Measurements from ENCODE around the gene STK4.

The STK4 gene

GRCh38 chr20:44962483-44962882, 3.8 kb upstream of the STK4 start:
- no peak overlapping the region for H3K4me3 ChIP-seq (ENCODE audit: low read depth, low read length)
- no peak for DNase-seq (ENCODE audit: low read depth)
- TF ChIP-seq, protein P1, sequence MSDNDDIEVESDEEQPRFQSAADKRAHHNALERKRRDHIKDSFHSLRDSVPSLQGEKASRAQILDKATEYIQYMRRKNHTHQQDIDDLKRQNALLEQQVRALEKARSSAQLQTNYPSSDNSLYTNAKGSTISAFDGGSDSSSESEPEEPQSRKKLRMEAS (IDR thresholded peaks at IDR 0.05; ENCODE audit: low read depth, low read length): no peak
- TF ChIP-seq POLR2A (IDR thresholded peaks at IDR 0.05; ENCODE audit: extremely low read depth, insufficient read length): no peak
- TF ChIP-seq CTCF (IDR thresholded peaks at IDR 0.05; ENCODE audit: low read depth, low read length): no peak

GRCh38 chr20:44963325-44964215, 2.7 kb upstream of the STK4 start:
- no peak for DNase-seq (ENCODE audit: low read depth)
- TF ChIP-seq MYC (IDR thresholded peaks at IDR 0.05; ENCODE audit: low read depth, low read length): no peak
- TF ChIP-seq, protein P1 (IDR thresholded peaks at IDR 0.05; ENCODE audit: low read depth, low read length): no peak
- no peak for TF ChIP-seq POLR2A (IDR thresholded peaks at IDR 0.05; ENCODE audit: extremely low read depth, insufficient read length)
- no peak for TF ChIP-seq CTCF (IDR thresholded peaks at IDR 0.05; ENCODE audit: low read depth, low read length)
- no peak overlapping the region for H3K4me3 ChIP-seq (ENCODE audit: low read depth, low read length)

DNA sequence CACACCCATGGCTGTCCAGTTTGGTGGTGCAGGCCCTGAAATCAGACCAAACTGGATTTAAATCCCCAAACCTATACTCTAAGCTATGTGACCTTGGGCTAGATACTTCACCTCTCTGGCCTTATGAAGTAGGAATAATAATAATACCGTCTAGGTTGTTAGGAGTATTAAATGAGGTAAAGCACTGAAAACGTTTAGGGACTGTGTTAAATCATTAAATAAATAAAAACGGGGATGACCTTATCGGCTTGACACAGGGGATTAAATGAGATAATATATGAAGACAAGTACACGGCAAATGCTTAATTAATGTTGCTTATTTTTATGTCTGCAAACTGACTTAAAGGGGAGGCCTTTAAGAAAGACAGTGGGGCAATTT, 672 bp upstream of the STK4 start:
- no peak for TF ChIP-seq CTCF (IDR thresholded peaks at IDR 0.05; ENCODE audit: low read depth, low read length)
- TF ChIP-seq MYC (IDR thresholded peaks at IDR 0.05; ENCODE audit: low read depth, low read length): no peak
- no peak for TF ChIP-seq POLR2A (IDR thresholded peaks at IDR 0.05; ENCODE audit: extremely low read depth, insufficient read length)
- TF ChIP-seq, protein P1 (IDR thresholded peaks at IDR 0.05; ENCODE audit: low read depth, low read length): no peak
- peak overlapping the region; percentile 85 for H3K4me3 ChIP-seq (ENCODE audit: low read depth, low read length)
- DNase-seq (ENCODE audit: low read depth): no peak

DNA sequence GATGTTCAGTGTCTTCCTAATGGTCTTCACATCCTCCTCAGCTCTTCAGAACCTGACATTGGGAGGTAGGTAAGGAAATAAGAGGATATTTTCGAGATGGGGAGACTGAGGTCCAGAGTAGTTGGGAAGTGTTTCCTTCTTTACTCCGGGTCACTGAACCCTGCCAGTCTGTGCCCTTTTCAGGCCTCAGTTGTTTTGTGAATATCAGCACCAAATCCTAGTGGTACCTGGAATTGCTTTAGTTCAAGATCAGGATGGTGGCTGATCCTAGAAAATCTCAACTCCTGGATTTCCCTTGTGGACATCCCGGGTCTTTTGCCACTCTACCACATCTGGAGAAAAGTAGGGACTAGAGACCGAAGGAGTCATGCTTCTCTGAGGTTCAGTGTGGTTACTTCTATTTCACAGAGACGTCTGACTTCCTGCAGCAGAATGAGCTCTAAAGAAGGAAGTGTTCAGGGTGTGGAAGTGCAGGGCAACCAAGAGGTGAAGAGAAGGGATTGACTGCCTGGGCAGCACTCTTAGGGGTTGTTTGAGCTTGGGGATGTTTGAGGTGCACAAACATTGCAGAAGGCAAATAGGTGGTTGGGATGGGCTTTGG, 995 bp downstream of the STK4 start:
- TF ChIP-seq CTCF (IDR thresholded peaks at IDR 0.05; ENCODE audit: low read depth, low read length): no peak
- no peak for TF ChIP-seq POLR2A (IDR thresholded peaks at IDR 0.05; ENCODE audit: extremely low read depth, insufficient read length)
- TF ChIP-seq MYC (IDR thresholded peaks at IDR 0.05; ENCODE audit: low read depth, low read length): no peak
- TF ChIP-seq, protein P1 (IDR thresholded peaks at IDR 0.05; ENCODE audit: low read depth, low read length): peak; percentile 56; the same call in 1 of the 2 replicates
- H3K4me3 ChIP-seq (ENCODE audit: low read depth, low read length): peak overlapping the region; percentile 93
- DNase-seq (ENCODE audit: low read depth): peak; percentile 76

GRCh38 chr20:44969300-44969894, 3.1 kb downstream of the STK4 start:
- TF ChIP-seq MYC (IDR thresholded peaks at IDR 0.05; ENCODE audit: low read depth, low read length) (no peak), POLR2A (IDR thresholded peaks at IDR 0.05; ENCODE audit: extremely low read depth, insufficient read length) (no peak), CTCF (IDR thresholded peaks at IDR 0.05; ENCODE audit: low read depth, low read length) (no peak)
- TF ChIP-seq, protein P1 (IDR thresholded peaks at IDR 0.05; ENCODE audit: low read depth, low read length): no peak
- no peak for DNase-seq (ENCODE audit: low read depth)
- peak overlapping the region; percentile 27 for H3K4me3 ChIP-seq (ENCODE audit: low read depth, low read length)

Measured in NB4 (cell line).